Activated CD8-positive, alpha-beta memory T cell treated with anti-CD3 and anti-CD28 coated beads, Interleukin-2, amount 50 U/mL, for 1 hour (primary cell): Measurements from ENCODE around the gene MFSD2A.
"Not testable (repeated sequence)": the region's sequence is repeated elsewhere in the genome, so short reads cannot be mapped to it uniquely, and the experiment has no call there.

Experiments
- DNase-seq: peaks from one replicate; pipeline ENCODE4 v3.0.0-alpha.2; 2020; ENCODE audit errors: extremely low read depth

MFSD2A gene

GRCh38 chr1:39954870-39955546, at the start of gene MFSD2A:
Gene MFSD2A, plus strand, starts transcription at chr1:39955145. Its CDS starts 148 bp downstream, at chr1:39955293.
- DNase-seq, result peak; percentile 65

GRCh38 chr1:39905172-39905571, 49.8 kb upstream of the MFSD2A start:
- no peak for DNase-seq

- no peak for DNase-seq
Observed at GRCh38 chr1:39907528-39908453, 47.2 kb upstream of the MFSD2A start.

- DNase-seq, result no peak
Observed at GRCh38 chr1:39908534-39908933, 46.4 kb upstream of the MFSD2A start.

GRCh38 chr1:39910263-39910662, 44.7 kb upstream of the MFSD2A start:
- no peak for DNase-seq

- DNase-seq, result not testable (repeated sequence)
Observed at GRCh38 chr1:39913136-39913535, 41.8 kb upstream of the MFSD2A start.

- no peak for DNase-seq
Observed at GRCh38 chr1:39915499-39916129, 39.3 kb upstream of the MFSD2A start.

- no peak for DNase-seq
Observed at GRCh38 chr1:39917825-39918224, 37.1 kb upstream of the MFSD2A start.

GRCh38 chr1:39919545-39919944, 35.4 kb upstream of the MFSD2A start:
- no peak for DNase-seq

GRCh38 chr1:39922251-39922688, 32.7 kb upstream of the MFSD2A start:
- DNase-seq, result no peak

- no peak for DNase-seq
Observed at GRCh38 chr1:39925721-39926342, 29.1 kb upstream of the MFSD2A start.

- DNase-seq, result no peak
Observed at GRCh38 chr1:39926343-39926793, 28.6 kb upstream of the MFSD2A start.

- no peak for DNase-seq
Observed at GRCh38 chr1:39926820-39927219, 28.1 kb upstream of the MFSD2A start.

GRCh38 chr1:39927538-39927937, 27.4 kb upstream of the MFSD2A start:
- no peak for DNase-seq

GRCh38 chr1:39928809-39929587, 25.9 kb upstream of the MFSD2A start:
- no peak for DNase-seq

- DNase-seq, result no peak
Observed at GRCh38 chr1:39933956-39934941, 20.7 kb upstream of the MFSD2A start.

- DNase-seq, result no peak
Observed at GRCh38 chr1:39936724-39937491, 18.0 kb upstream of the MFSD2A start.

GRCh38 chr1:39938856-39939255, 16.1 kb upstream of the MFSD2A start:
- DNase-seq, result no peak

GRCh38 chr1:39940253-39940652, 14.7 kb upstream of the MFSD2A start:
- DNase-seq, result no peak
